KMS-11 (cell line): ENCODE results near the gene SLC6A17.

Source experiments
- H2AFZ ChIP-seq: fragments of 200-600 bp; sonication (generic); 2 replicates; pipeline ENCODE4 v1.6.1; 2016; ENCODE audit warnings: antibody characterized with exemption, mixed run types, low read depth
- H3K27ac ChIP-seq: fragments of 200-600 bp; sonication (generic); 2 replicates; pipeline ENCODE4 v1.6.1; 2016; ENCODE audit warnings: mild to moderate bottlenecking, mixed run types
- H3K27me3 ChIP-seq: fragments of 200-600 bp; sonication (generic); 2 replicates; pipeline ENCODE4 v1.6.1; 2017; ENCODE audit warnings: mild to moderate bottlenecking, low read depth, mixed run types, moderate library complexity; ENCODE audit not compliant: insufficient read depth
- H3K36me3 ChIP-seq: fragments of 200-600 bp; sonication (generic); 2 replicates; pipeline ENCODE4 v1.6.1; 2017; ENCODE audit warnings: mild to moderate bottlenecking, mixed run types; ENCODE audit not compliant: insufficient read depth
- H3K4me1 ChIP-seq: fragments of 200-600 bp; sonication (generic); 2 replicates; pipeline ENCODE4 v1.6.1; 2016; ENCODE audit warnings: mild to moderate bottlenecking, low read depth, mixed run types; ENCODE audit not compliant: poor library complexity, severe bottlenecking
- H3K4me2 ChIP-seq: fragments of 200-600 bp; sonication (generic); 2 replicates; pipeline ENCODE4 v1.7.0; 2016; ENCODE audit warnings: mild to moderate bottlenecking, mixed run types
- H3K4me3 ChIP-seq: fragments of 200-600 bp; sonication (generic); IDR thresholded peaks from 2 replicates; pipeline ENCODE4 v1.6.1; 2017; ENCODE audit warnings: low read depth, low read length, mixed read lengths; ENCODE audit not compliant: insufficient read depth
- H3K79me2 ChIP-seq: fragments of 200-600 bp; sonication (generic); 2 replicates; pipeline ENCODE4 v1.6.1; 2016; ENCODE audit warnings: low read depth, mixed run types; ENCODE audit not compliant: insufficient read depth
- H3K9ac ChIP-seq: fragments of 200-600 bp; sonication (generic); 2 replicates; pipeline ENCODE4 v1.6.1; 2016; ENCODE audit warnings: mild to moderate bottlenecking, mixed run types
- H4K20me1 ChIP-seq: fragments of 200-600 bp; sonication (generic); 2 replicates; pipeline ENCODE4 v1.6.1; 2016; ENCODE audit warnings: mild to moderate bottlenecking, mixed run types; ENCODE audit not compliant: insufficient read depth
- CTCF ChIP-seq: fragments of 200-600 bp; sonication (generic); conservative IDR thresholded peaks from 2 replicates; pipeline ENCODE4 v1.6.1; 2017; ENCODE audit warnings: low read depth, mild to moderate bottlenecking, antibody characterized with exemption, low read length, moderate library complexity, mixed read lengths

SLC6A17 gene

GRCh38 chr1:110160538-110161100, 10.3 kb downstream of the SLC6A17 start:
- H3K27me3 ChIP-seq = peaks cover 11% of the 10 kb centered on the region; the same call in 1 of the 2 replicates
- no peak overlapping the region for H3K27ac ChIP-seq
- no peaks in the 10 kb centered on the region for H3K79me2 ChIP-seq

GRCh38 chr1:110161165-110161564, 10.9 kb downstream of the SLC6A17 start:
- Histone ChIP-seq H2AFZ (no peak overlapping the region), H3K79me2 (no peaks in the 10 kb centered on the region), H3K4me2 (no peak overlapping the region), H3K27me3 (peaks cover 11% of the 10 kb centered on the region; the same call in 1 of the 2 replicates), H3K4me1 (no peaks in the 10 kb centered on the region), H3K4me3 (no peak overlapping the region), H3K27ac (no peak overlapping the region), H3K9ac (no peak overlapping the region), H3K36me3 (no peaks in the 10 kb centered on the region), H4K20me1 (no peaks in the 10 kb centered on the region)
- TF ChIP-seq CTCF = no peak

More at GRCh38 chr1:110160538-110161100, 10.3 kb downstream of the SLC6A17 start:
- H3K4me1 ChIP-seq = no peaks in the 10 kb centered on the region
- no peak overlapping the region for H3K4me3 ChIP-seq
- H2AFZ ChIP-seq = no peak overlapping the region
- TF ChIP-seq CTCF = no peak
- H4K20me1 ChIP-seq = no peaks in the 10 kb centered on the region
- no peak overlapping the region for H3K9ac ChIP-seq
- no peak overlapping the region for H3K4me2 ChIP-seq
- H3K36me3 ChIP-seq = no peaks in the 10 kb centered on the region

GRCh38 chr1:110161849-110162248, 11.6 kb downstream of the SLC6A17 start:
- Histone ChIP-seq H4K20me1 (no peaks in the 10 kb centered on the region), H3K4me1 (no peaks in the 10 kb centered on the region), H3K4me2 (no peak overlapping the region), H3K79me2 (no peaks in the 10 kb centered on the region), H2AFZ (no peak overlapping the region), H3K36me3 (no peaks in the 10 kb centered on the region), H3K4me3 (no peak overlapping the region), H3K27ac (no peak overlapping the region), H3K9ac (no peak overlapping the region), H3K27me3 (peaks cover 11% of the 10 kb centered on the region; the same call in 1 of the 2 replicates)
- no peak for TF ChIP-seq CTCF

- Histone ChIP-seq H3K4me1 (no peaks in the 10 kb centered on the region), H2AFZ (no peak overlapping the region), H3K27me3 (peaks cover 6% of the 10 kb centered on the region; the same call in 1 of the 2 replicates), H3K9ac (no peak overlapping the region), H4K20me1 (no peaks in the 10 kb centered on the region), H3K27ac (no peak overlapping the region), H3K4me3 (no peak overlapping the region), H3K4me2 (no peak overlapping the region), H3K79me2 (no peaks in the 10 kb centered on the region), H3K36me3 (no peaks in the 10 kb centered on the region)
- no peak for TF ChIP-seq CTCF
Observed at GRCh38 chr1:110163591-110163990, 13.3 kb downstream of the SLC6A17 start.
